ENCODE data around the gene MEIS3. TPM values are rescaled to one million over a fixed set of nuclear protein-coding genes. Genes with fewer than 3 reads are reported as not detected.

MEIS3 gene
- total and polyA plus RNA-seq, 10 of the 15 experiments (the other 5 are each of a cell fraction or from before 2014, with no cell fraction given) = 0.05 to 0.23 TPM; not detected in 8

DNA sequence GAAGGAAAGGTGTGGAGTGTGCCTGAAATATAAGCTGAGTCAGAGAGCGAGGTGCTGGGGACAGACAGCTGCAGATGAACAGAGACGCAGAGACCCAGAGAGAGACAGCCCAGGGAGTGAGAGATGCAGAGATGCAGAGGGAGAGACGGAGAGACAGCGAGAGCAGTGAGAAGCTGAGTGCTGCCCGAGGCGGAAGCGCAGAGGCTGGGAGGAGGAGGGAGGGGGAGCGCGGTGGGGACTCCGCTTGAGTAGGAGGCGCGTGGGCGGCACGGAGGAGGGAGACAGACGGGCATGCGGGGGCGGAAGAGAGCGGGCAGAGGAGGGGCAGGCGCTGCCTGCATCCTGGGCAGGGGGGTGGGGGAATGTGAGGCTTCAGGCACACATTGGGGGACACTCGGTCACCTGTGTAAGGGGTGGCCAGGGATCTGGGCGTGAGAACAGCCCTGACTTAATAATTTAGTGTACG lies 26.6 kb upstream of the MEIS3 start:
- no peaks in the 10 kb centered on the region for H4K20me1 ChIP-seq (ENCODE audit: control insufficient read depth, insufficient read depth)
- DNase-seq (ENCODE audit: low read depth, low spot score) (no peak), ATAC-seq (peak; percentile 70), FAIRE-seq (no peak)
- SMC1A ChIA-PET (ENCODE audit: uncharacterized antibody, unreplicated experiment) = no interaction called here
- H3K4me3 ChIP-seq = no peak overlapping the region
- H3K79me2 ChIP-seq (ENCODE audit: control insufficient read depth, insufficient read depth, low read length) = no peaks in the 10 kb centered on the region
- BruUV-seq (replicated peaks) = no TSS peak
- peak overlapping the region; percentile 55; the same call in 1 of the 2 replicates for H3K4me2 ChIP-seq (ENCODE audit: control insufficient read depth, insufficient read depth)
- WGBS (ENCODE audit: insufficient coverage, insufficient replicate concordance, low lambda C conversion rate, missing lambda C conversion rate) = 4% methylated on average over 14 of the region's 22 CpGs
- H3K9ac ChIP-seq (ENCODE audit: control insufficient read depth, insufficient read depth, low read length) = no peak overlapping the region; the same call in 1 of the 2 replicates
- RAD21 ChIA-PET (ENCODE audit: unreplicated experiment) = interaction anchor here (1.0 kb wide), 1 partner anchor 9 kb away, joined by 3 read pairs; no protein-coding TSS in a partner anchor
- no peaks in the 10 kb centered on the region; the same call in 2 of the 3 replicates for H3K9me3 ChIP-seq (replicated peaks; ENCODE audit: control insufficient read depth, insufficient read depth, low read length)
- POLR2A ChIA-PET = no interaction called here
- CTCF ChIA-PET = interaction anchor here (1.6 kb wide), 1 partner anchor 9 kb away, joined by 7 read pairs; no protein-coding TSS in a partner anchor
- H3K4me1 ChIP-seq (ENCODE audit: control insufficient read depth, insufficient read depth, low read length) = peaks cover 10% of the 10 kb centered on the region
- H3K36me3 ChIP-seq (ENCODE audit: control insufficient read depth in 2 of 2, insufficient read depth in 2 of 2, low read length in 1 of 2) = no peaks in the 10 kb centered on the region
- H3K27me3 ChIP-seq (replicated peaks in 1 of 2; ENCODE audit: control insufficient read depth in 2 of 2, insufficient read depth in 2 of 2, low read length in 1 of 2) = peaks cover 3 to 7% of the 10 kb centered on the region in 2 experiments; a peak in 3 of 4 replicates
- intact Hi-C loops (cut with micrococcal nuclease; ENCODE audit: unreplicated experiment) (no loop called here), in situ Hi-C loops (cut with MboI) (no loop called here)
- TF ChIP-seq STAT1 (conservative IDR thresholded peaks at IDR 0.05) (no peak), HDGF (IDR thresholded peaks at IDR 0.05) (no peak), NFYA (IDR thresholded peaks at IDR 0.05; ENCODE audit: borderline replicate concordance, low read depth, low read length) (no peak), EGR1 (IDR thresholded peaks at IDR 0.05; ENCODE audit: borderline replicate concordance in 1 of 2, low read depth in 2 of 2, low read length in 2 of 2) (peak in 1 of 2 experiments; percentile 95; a peak in 2 of 3 replicates), ATF7 (IDR thresholded peaks at IDR 0.05; ENCODE audit: low read depth) (peak; percentile 20; the same call in 1 of the 2 replicates)
- no peak overlapping the region; the same call in 1 of the 2 replicates for H2AFZ ChIP-seq (ENCODE audit: control insufficient read depth, low read depth, low read length)
- H3K27ac ChIP-seq (ENCODE audit: control insufficient read depth, insufficient read depth) = no peak overlapping the region

DNA sequence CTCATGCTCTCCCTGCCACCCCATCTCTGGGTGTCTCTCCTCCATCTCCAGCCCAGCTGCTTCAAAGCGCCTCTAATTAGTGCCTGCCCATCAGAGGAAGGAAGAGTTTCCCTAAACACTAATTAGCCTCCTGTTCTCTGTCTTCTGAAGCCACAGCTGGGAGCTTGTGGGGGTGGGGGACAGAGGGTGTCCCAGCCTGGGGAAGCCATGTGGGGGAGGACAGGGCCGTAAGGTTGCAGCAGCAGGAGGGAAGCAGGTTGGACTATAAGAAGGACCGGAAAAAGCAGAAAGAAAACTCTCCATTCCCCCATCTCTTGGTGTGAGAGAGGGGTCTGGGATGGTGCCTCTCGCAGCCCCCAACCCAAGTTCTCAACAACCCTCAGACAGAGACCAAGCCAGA lies 26.2 kb upstream of the MEIS3 start:
- FAIRE-seq (no peak), DNase-seq (ENCODE audit: low read depth, low spot score) (no peak), ATAC-seq (no peak)
- Histone ChIP-seq H2AFZ (ENCODE audit: control insufficient read depth, low read depth, low read length) (no peak overlapping the region), H3K9ac (ENCODE audit: control insufficient read depth, insufficient read depth, low read length) (no peak overlapping the region; the same call in 1 of the 2 replicates), H3K4me2 (ENCODE audit: control insufficient read depth, insufficient read depth) (peak overlapping the region; percentile 55; the same call in 1 of the 2 replicates), H3K79me2 (ENCODE audit: control insufficient read depth, insufficient read depth, low read length) (no peaks in the 10 kb centered on the region), H3K4me1 (ENCODE audit: control insufficient read depth, insufficient read depth, low read length) (peaks cover 10% of the 10 kb centered on the region), H3K4me3 (no peak overlapping the region), H3K9me3 (replicated peaks; ENCODE audit: control insufficient read depth, insufficient read depth, low read length) (no peaks in the 10 kb centered on the region; the same call in 2 of the 3 replicates), H3K27ac (ENCODE audit: control insufficient read depth, insufficient read depth) (no peak overlapping the region), H3K36me3 (ENCODE audit: control insufficient read depth in 2 of 2, insufficient read depth in 2 of 2, low read length in 1 of 2) (no peaks in the 10 kb centered on the region), H4K20me1 (ENCODE audit: control insufficient read depth, insufficient read depth) (no peaks in the 10 kb centered on the region), H3K27me3 (replicated peaks in 1 of 2; ENCODE audit: control insufficient read depth in 2 of 2, insufficient read depth in 2 of 2, low read length in 1 of 2) (peaks cover 3 to 7% of the 10 kb centered on the region in 2 experiments; a peak in 3 of 4 replicates)
- 46% methylated on average over 4 of the region's 4 CpGs for WGBS (ENCODE audit: insufficient coverage, insufficient replicate concordance, low lambda C conversion rate, missing lambda C conversion rate)
- ChIA-PET POLR2A (no interaction called here), SMC1A (ENCODE audit: uncharacterized antibody, unreplicated experiment) (no interaction called here), CTCF (interaction anchor here (1.6 kb wide), 1 partner anchor 8 kb away, joined by 7 read pairs; no protein-coding TSS in a partner anchor), RAD21 (ENCODE audit: unreplicated experiment) (interaction anchor here (1.0 kb wide), 1 partner anchor 9 kb away, joined by 3 read pairs; no protein-coding TSS in a partner anchor)
- in situ Hi-C loops (cut with MboI) (no loop called here), intact Hi-C loops (cut with micrococcal nuclease; ENCODE audit: unreplicated experiment) (no loop called here)
- TF ChIP-seq, protein P1, sequence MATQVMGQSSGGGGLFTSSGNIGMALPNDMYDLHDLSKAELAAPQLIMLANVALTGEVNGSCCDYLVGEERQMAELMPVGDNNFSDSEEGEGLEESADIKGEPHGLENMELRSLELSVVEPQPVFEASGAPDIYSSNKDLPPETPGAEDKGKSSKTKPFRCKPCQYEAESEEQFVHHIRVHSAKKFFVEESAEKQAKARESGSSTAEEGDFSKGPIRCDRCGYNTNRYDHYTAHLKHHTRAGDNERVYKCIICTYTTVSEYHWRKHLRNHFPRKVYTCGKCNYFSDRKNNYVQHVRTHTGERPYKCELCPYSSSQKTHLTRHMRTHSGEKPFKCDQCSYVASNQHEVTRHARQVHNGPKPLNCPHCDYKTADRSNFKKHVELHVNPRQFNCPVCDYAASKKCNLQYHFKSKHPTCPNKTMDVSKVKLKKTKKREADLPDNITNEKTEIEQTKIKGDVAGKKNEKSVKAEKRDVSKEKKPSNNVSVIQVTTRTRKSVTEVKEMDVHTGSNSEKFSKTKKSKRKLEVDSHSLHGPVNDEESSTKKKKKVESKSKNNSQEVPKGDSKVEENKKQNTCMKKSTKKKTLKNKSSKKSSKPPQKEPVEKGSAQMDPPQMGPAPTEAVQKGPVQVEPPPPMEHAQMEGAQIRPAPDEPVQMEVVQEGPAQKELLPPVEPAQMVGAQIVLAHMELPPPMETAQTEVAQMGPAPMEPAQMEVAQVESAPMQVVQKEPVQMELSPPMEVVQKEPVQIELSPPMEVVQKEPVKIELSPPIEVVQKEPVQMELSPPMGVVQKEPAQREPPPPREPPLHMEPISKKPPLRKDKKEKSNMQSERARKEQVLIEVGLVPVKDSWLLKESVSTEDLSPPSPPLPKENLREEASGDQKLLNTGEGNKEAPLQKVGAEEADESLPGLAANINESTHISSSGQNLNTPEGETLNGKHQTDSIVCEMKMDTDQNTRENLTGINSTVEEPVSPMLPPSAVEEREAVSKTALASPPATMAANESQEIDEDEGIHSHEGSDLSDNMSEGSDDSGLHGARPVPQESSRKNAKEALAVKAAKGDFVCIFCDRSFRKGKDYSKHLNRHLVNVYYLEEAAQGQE (IDR thresholded peaks at IDR 0.05; ENCODE audit: low read depth, low read length) = no peak
- TF ChIP-seq IKZF1 (conservative IDR thresholded peaks at IDR 0.05) (no peak), HDGF (IDR thresholded peaks at IDR 0.05) (no peak), NBN (IDR thresholded peaks at IDR 0.05) (no peak)
- TF ChIP-seq, protein P2, sequence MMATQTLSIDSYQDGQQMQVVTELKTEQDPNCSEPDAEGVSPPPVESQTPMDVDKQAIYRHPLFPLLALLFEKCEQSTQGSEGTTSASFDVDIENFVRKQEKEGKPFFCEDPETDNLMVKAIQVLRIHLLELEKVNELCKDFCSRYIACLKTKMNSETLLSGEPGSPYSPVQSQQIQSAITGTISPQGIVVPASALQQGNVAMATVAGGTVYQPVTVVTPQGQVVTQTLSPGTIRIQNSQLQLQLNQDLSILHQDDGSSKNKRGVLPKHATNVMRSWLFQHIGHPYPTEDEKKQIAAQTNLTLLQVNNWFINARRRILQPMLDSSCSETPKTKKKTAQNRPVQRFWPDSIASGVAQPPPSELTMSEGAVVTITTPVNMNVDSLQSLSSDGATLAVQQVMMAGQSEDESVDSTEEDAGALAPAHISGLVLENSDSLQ (IDR thresholded peaks at IDR 0.05) = peak; percentile 32; the same call in 1 of the 2 replicates
- no TSS peak for BruUV-seq (replicated peaks)
